ENCODE data around the gene TMEM266. TPM values are rescaled to one million over a fixed set of nuclear protein-coding genes. Genes with fewer than 3 reads are reported as not detected.
A peak's percentile ranks its signal among the peaks of the same experiment; 100 is the strongest.

The TMEM266 gene
- polyA plus RNA-seq, 3 donors: not detected

GRCh38 chr15:76061700-76062099, 1.9 kb downstream of the TMEM266 start:
- no peak for DNase-seq
- peaks cover 42% of the 10 kb centered on the region for H3K4me1 Mint-ChIP-seq
- H3K9me3 Mint-ChIP-seq: peaks cover 0 to 6% (median 0%) of the 10 kb centered on the region in 7 donors
- peak overlapping the region in 1 of 2 donors; percentile 75 for H3K4me3 Mint-ChIP-seq
- Histone ChIP-seq H3K4me3 (replicated peaks in 1 of 3; ENCODE audit: low read depth in 2 of 3, low read length in 3 of 3) (no peak overlapping the region), H3K79me2 (ENCODE audit: insufficient read depth, low read length) (no peaks in the 10 kb centered on the region), H3K4me1 (ENCODE audit: control insufficient read depth in 1 of 2, insufficient read depth in 2 of 2, low read length in 2 of 2) (peaks cover 35 to 41% of the 10 kb centered on the region in 2 donors), H3K4me2 (replicated peaks; ENCODE audit: extremely low read depth, low read length, poor library complexity, severe bottlenecking) (no peak overlapping the region), H4K20me1 (ENCODE audit: insufficient read depth, low read length) (no peaks in the 10 kb centered on the region), H2AFZ (ENCODE audit: insufficient read depth, low read depth, low read length, poor library complexity, severe bottlenecking) (no peak overlapping the region), H3K36me3 (replicated peaks in 1 of 2; ENCODE audit: control insufficient read depth in 1 of 2, insufficient read depth in 2 of 2, low read length in 2 of 2) (no peaks in the 10 kb centered on the region), H3K9ac (ENCODE audit: insufficient read depth, low read length, poor library complexity, severe bottlenecking) (no peak overlapping the region), H3K27me3 (ENCODE audit: control insufficient read depth in 2 of 2, insufficient read depth in 2 of 2, low read length in 2 of 2) (peaks cover 30 to 33% of the 10 kb centered on the region in 2 donors), H3K9me3 (replicated peaks in 1 of 2; ENCODE audit: control insufficient read depth in 1 of 2, insufficient read depth in 1 of 2, low read length in 2 of 2) (no peaks in the 10 kb centered on the region), H3K27ac (ENCODE audit: low read depth in 1 of 2, low read length in 2 of 2) (no peak overlapping the region)
- TF ChIP-seq, protein P1, sequence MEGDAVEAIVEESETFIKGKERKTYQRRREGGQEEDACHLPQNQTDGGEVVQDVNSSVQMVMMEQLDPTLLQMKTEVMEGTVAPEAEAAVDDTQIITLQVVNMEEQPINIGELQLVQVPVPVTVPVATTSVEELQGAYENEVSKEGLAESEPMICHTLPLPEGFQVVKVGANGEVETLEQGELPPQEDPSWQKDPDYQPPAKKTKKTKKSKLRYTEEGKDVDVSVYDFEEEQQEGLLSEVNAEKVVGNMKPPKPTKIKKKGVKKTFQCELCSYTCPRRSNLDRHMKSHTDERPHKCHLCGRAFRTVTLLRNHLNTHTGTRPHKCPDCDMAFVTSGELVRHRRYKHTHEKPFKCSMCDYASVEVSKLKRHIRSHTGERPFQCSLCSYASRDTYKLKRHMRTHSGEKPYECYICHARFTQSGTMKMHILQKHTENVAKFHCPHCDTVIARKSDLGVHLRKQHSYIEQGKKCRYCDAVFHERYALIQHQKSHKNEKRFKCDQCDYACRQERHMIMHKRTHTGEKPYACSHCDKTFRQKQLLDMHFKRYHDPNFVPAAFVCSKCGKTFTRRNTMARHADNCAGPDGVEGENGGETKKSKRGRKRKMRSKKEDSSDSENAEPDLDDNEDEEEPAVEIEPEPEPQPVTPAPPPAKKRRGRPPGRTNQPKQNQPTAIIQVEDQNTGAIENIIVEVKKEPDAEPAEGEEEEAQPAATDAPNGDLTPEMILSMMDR (IDR thresholded peaks at IDR 0.05): no peak
- intact Hi-C loops (cut with micrococcal nuclease): no loop called here
- H3K36me3 Mint-ChIP-seq: peaks cover 0 to 2% of the 10 kb centered on the region in 2 donors
- peaks cover 22 to 42% (median 36%) of the 10 kb centered on the region in 3 donors for H3K27me3 Mint-ChIP-seq (ENCODE audit: low read depth in 3 of 3)
- 100% methylated on average over 1 of the region's 5 CpGs for WGBS (ENCODE audit: insufficient coverage)
- H3K27ac Mint-ChIP-seq: no peak overlapping the region

GRCh38 chr15:76062286-76062685, 2.5 kb downstream of the TMEM266 start:
- Mint-ChIP-seq H3K36me3 (peaks cover 0 to 2% of the 10 kb centered on the region in 2 donors), H3K27ac (no peak overlapping the region), H3K9me3 (peaks cover 0 to 6% (median 0%) of the 10 kb centered on the region in 7 donors), H3K27me3 (ENCODE audit: low read depth in 3 of 3) (peaks cover 22 to 42% (median 36%) of the 10 kb centered on the region in 3 donors), H3K4me3 (no peak overlapping the region), H3K4me1 (peaks cover 36% of the 10 kb centered on the region)
- H3K27ac ChIP-seq (ENCODE audit: low read depth in 1 of 2, low read length in 2 of 2): no peak overlapping the region
- no peak overlapping the region for H3K4me2 ChIP-seq (replicated peaks; ENCODE audit: extremely low read depth, low read length, poor library complexity, severe bottlenecking)
- intact Hi-C loops (cut with micrococcal nuclease): no loop called here
- H3K79me2 ChIP-seq (ENCODE audit: insufficient read depth, low read length): no peaks in the 10 kb centered on the region
- peaks cover 29 to 35% of the 10 kb centered on the region in 2 donors for H3K4me1 ChIP-seq (ENCODE audit: control insufficient read depth in 1 of 2, insufficient read depth in 2 of 2, low read length in 2 of 2)
- H2AFZ ChIP-seq (ENCODE audit: insufficient read depth, low read depth, low read length, poor library complexity, severe bottlenecking): no peak overlapping the region
- no peaks in the 10 kb centered on the region for H3K36me3 ChIP-seq (replicated peaks in 1 of 2; ENCODE audit: control insufficient read depth in 1 of 2, insufficient read depth in 2 of 2, low read length in 2 of 2)
- no peak overlapping the region for H3K4me3 ChIP-seq (replicated peaks in 1 of 3; ENCODE audit: low read depth in 2 of 3, low read length in 3 of 3)
- peaks cover 30 to 33% of the 10 kb centered on the region in 2 donors for H3K27me3 ChIP-seq (ENCODE audit: control insufficient read depth in 2 of 2, insufficient read depth in 2 of 2, low read length in 2 of 2)
- TF ChIP-seq, protein P1 (IDR thresholded peaks at IDR 0.05): no peak
- H3K9me3 ChIP-seq (replicated peaks in 1 of 2; ENCODE audit: control insufficient read depth in 1 of 2, insufficient read depth in 1 of 2, low read length in 2 of 2): no peaks in the 10 kb centered on the region
- no peaks in the 10 kb centered on the region for H4K20me1 ChIP-seq (ENCODE audit: insufficient read depth, low read length)
- WGBS (ENCODE audit: insufficient coverage): 33% methylated on average over 1 of the region's 3 CpGs
- H3K9ac ChIP-seq (ENCODE audit: insufficient read depth, low read length, poor library complexity, severe bottlenecking): no peak overlapping the region
- no peak for DNase-seq

Data from CD14-positive monocyte (primary cell).